ENCODE results near the gene SCMH1.

The SCMH1 gene

GRCh38 chr1:41278076-41278475, 36.0 kb upstream of the SCMH1 start:
- TF ChIP-seq EP300 (IDR thresholded peaks at IDR 0.05; ENCODE audit: borderline replicate concordance) (no peak), ZBTB7A (IDR thresholded peaks at IDR 0.05; ENCODE audit: low read depth) (no peak), RAD21 (IDR thresholded peaks at IDR 0.05; ENCODE audit: low read depth) (no peak), CEBPB (IDR thresholded peaks at IDR 0.05) (no peak), FOXM1 (IDR thresholded peaks at IDR 0.05; ENCODE audit: borderline replicate concordance, low read depth) (no peak), YY1 (IDR thresholded peaks at IDR 0.05; ENCODE audit: low read depth) (no peak), USF1 (IDR thresholded peaks at IDR 0.05) (no peak), TCF12 (IDR thresholded peaks at IDR 0.05; ENCODE audit: low read depth) (no peak), EGR1 (IDR thresholded peaks at IDR 0.05) (no peak), TAF1 (IDR thresholded peaks at IDR 0.05; ENCODE audit: low read depth) (no peak), CREB1 (IDR thresholded peaks at IDR 0.05; ENCODE audit: low read depth) (no peak), TEAD4 (IDR thresholded peaks at IDR 0.05) (no peak), NFIC (IDR thresholded peaks at IDR 0.05) (no peak)
- TF ChIP-seq, protein P1, sequence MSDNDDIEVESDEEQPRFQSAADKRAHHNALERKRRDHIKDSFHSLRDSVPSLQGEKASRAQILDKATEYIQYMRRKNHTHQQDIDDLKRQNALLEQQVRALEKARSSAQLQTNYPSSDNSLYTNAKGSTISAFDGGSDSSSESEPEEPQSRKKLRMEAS (IDR thresholded peaks at IDR 0.05), result no peak
- TF ChIP-seq, protein P2, sequence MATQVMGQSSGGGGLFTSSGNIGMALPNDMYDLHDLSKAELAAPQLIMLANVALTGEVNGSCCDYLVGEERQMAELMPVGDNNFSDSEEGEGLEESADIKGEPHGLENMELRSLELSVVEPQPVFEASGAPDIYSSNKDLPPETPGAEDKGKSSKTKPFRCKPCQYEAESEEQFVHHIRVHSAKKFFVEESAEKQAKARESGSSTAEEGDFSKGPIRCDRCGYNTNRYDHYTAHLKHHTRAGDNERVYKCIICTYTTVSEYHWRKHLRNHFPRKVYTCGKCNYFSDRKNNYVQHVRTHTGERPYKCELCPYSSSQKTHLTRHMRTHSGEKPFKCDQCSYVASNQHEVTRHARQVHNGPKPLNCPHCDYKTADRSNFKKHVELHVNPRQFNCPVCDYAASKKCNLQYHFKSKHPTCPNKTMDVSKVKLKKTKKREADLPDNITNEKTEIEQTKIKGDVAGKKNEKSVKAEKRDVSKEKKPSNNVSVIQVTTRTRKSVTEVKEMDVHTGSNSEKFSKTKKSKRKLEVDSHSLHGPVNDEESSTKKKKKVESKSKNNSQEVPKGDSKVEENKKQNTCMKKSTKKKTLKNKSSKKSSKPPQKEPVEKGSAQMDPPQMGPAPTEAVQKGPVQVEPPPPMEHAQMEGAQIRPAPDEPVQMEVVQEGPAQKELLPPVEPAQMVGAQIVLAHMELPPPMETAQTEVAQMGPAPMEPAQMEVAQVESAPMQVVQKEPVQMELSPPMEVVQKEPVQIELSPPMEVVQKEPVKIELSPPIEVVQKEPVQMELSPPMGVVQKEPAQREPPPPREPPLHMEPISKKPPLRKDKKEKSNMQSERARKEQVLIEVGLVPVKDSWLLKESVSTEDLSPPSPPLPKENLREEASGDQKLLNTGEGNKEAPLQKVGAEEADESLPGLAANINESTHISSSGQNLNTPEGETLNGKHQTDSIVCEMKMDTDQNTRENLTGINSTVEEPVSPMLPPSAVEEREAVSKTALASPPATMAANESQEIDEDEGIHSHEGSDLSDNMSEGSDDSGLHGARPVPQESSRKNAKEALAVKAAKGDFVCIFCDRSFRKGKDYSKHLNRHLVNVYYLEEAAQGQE (IDR thresholded peaks at IDR 0.05; ENCODE audit: low read depth), result no peak

GRCh38 chr1:41277371-41277975, 35.4 kb upstream of the SCMH1 start:
- no peak for TF ChIP-seq FOXM1 (IDR thresholded peaks at IDR 0.05; ENCODE audit: borderline replicate concordance, low read depth)
- TF ChIP-seq TAF1 (IDR thresholded peaks at IDR 0.05; ENCODE audit: low read depth), result no peak
- TF ChIP-seq CREB1 (IDR thresholded peaks at IDR 0.05; ENCODE audit: low read depth), result no peak
- no peak for TF ChIP-seq TEAD4 (IDR thresholded peaks at IDR 0.05)
- TF ChIP-seq TCF12 (IDR thresholded peaks at IDR 0.05; ENCODE audit: low read depth), result no peak
- TF ChIP-seq YY1 (IDR thresholded peaks at IDR 0.05; ENCODE audit: low read depth), result no peak
- no peak for TF ChIP-seq CEBPB (IDR thresholded peaks at IDR 0.05)
- no peak for TF ChIP-seq NFIC (IDR thresholded peaks at IDR 0.05)
- TF ChIP-seq RAD21 (IDR thresholded peaks at IDR 0.05; ENCODE audit: low read depth), result no peak
- no peak for TF ChIP-seq EGR1 (IDR thresholded peaks at IDR 0.05)
- no peak for TF ChIP-seq EP300 (IDR thresholded peaks at IDR 0.05; ENCODE audit: borderline replicate concordance)
- no peak for TF ChIP-seq ZBTB7A (IDR thresholded peaks at IDR 0.05; ENCODE audit: low read depth)
- TF ChIP-seq USF1 (IDR thresholded peaks at IDR 0.05), result no peak

DNA sequence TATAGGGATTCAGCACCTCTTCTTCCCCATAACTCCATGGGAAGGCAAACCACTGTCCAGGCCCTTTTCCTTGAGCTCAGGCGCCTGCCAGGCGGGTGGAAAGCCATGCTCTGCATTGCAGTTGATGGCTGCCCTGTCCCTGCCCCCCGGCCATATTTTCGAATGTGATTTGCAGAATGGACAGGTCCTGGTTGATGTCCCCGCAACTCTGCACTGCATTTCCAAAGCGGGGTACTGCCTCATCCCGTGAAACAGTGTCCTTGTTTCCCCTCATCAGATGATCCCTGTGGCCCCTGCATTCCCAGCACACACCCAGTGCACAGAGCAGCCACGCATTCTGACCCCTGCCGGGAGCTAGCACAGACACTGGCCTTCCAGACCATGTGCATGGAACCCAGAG, 33.7 kb upstream of the SCMH1 start:
- TF ChIP-seq YY1 (IDR thresholded peaks at IDR 0.05; ENCODE audit: low read depth) (no peak), ZBTB7A (IDR thresholded peaks at IDR 0.05; ENCODE audit: low read depth) (no peak), CEBPB (IDR thresholded peaks at IDR 0.05) (no peak), CREB1 (IDR thresholded peaks at IDR 0.05; ENCODE audit: low read depth) (no peak), TEAD4 (IDR thresholded peaks at IDR 0.05) (no peak), TCF12 (IDR thresholded peaks at IDR 0.05; ENCODE audit: low read depth) (no peak), TAF1 (IDR thresholded peaks at IDR 0.05; ENCODE audit: low read depth) (no peak), RAD21 (IDR thresholded peaks at IDR 0.05; ENCODE audit: low read depth) (no peak)
- TF ChIP-seq, protein P2 (IDR thresholded peaks at IDR 0.05; ENCODE audit: low read depth), result no peak

DNA sequence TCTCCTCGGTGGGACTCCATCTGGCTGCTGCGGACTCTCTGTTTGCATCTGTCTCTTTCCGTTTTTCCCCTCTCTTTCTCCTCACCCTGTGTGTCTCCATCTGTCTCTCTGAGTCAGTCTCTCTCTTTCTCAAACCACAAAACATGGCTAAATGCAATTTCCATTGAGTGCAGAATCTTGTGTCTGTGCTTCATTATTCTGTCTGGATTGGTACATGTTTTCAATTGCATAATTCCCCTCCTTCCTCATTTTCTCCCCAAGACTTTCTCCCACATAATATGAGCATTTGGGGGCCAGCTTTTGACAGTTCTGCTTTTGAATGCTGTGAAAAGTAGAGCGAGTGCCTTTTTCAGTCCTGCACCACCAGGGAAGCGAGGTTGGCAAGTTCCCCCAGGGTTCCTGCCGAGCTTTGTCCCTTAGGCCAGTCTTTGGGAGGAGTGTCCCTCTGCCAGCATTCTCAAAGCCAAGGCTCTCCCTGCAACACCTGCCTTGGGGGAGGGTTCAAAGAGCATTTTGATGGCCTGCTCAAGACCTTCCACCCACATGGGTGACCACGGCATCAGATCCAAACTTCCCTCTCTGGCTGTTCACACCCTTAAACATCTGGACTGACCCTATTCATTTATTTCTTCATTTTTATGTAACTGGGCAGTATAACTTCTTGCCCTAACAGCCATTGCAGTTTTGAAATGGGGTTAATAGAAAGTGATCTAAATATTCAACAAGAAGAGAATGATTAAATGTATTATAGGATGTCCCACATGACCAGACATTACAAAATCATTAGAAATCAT, 32.8 kb upstream of the SCMH1 start:
- TF ChIP-seq FOXM1 (IDR thresholded peaks at IDR 0.05; ENCODE audit: borderline replicate concordance, low read depth), result no peak

DNA sequence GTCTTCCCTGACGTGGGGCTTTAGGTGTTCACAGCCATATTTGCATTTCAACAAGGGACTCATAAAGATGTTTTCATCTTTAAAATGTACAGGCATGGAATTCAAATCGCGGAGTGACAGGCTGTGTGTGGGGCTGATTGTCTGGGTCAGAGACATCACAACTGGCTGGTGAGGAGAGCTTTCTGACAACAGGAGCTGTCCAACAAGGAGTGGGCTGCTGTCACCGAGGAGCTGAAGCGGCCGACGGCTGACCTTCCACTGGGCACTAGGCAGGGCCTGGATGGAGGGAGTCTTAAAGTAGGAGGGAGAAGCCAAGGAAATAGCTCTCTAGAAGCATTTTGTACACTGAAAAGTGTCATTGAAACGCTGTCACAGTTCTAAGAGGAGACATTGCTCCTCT, 30.5 kb upstream of the SCMH1 start:
- TF ChIP-seq, protein P2 (IDR thresholded peaks at IDR 0.05; ENCODE audit: low read depth), result peak; percentile 67
- TF ChIP-seq USF1 (IDR thresholded peaks at IDR 0.05), result no peak
